Bone marrow (tissue), 2 donors: Measurements from ENCODE around the gene DSG2.

ENCODE experiments used
- DNase-seq, 2 donors: peaks; one replicate each; lab custom pipeline; 2025; lab: John Stamatoyannopoulos, UW

The DSG2 gene

DNA sequence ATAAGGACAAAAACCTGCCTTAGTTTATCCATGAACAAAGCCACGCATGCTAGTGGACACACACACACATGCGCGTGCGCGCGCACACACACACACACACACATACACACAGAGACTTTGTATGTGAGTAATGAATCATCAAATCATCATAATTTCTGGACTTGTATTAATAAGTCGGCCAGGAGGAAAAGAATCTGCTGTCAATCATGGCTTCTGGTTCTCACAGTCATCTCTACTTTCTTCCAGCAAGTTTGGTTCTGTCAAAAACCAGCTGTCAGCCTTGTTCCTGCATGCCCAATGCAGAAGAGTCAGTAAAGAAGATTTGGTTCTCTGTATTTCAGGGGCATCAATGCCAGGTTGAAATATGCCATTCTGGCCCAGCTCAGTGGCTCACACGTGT, 92.6 kb downstream of the DSG2 start:
- no peak for DNase-seq

GRCh38 chr18:31591113-31591512, 93.1 kb downstream of the DSG2 start:
- DNase-seq: no peak

DNA sequence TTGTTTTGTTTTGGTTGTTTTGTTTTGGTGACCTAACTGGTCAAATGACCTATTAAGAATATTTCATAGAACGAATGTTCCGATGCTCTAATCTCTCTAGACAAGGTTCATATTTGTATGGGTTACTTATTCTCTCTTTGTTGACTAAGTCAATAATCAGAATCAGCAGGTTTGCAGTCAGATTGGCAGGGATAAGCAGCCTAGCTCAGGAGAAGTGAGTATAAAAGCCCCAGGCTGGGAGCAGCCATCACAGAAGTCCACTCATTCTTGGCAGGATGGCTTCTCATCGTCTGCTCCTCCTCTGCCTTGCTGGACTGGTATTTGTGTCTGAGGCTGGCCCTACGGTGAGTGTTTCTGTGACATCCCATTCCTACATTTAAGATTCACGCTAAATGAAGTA, 93.7 kb downstream of the DSG2 start, which contains the start of gene TTR:
TSS of gene TTR (plus strand) at position 250 of the 400 bp plus-strand sequence. CDS start at position 276, 26 bp downstream.
- no peak for DNase-seq

DNA sequence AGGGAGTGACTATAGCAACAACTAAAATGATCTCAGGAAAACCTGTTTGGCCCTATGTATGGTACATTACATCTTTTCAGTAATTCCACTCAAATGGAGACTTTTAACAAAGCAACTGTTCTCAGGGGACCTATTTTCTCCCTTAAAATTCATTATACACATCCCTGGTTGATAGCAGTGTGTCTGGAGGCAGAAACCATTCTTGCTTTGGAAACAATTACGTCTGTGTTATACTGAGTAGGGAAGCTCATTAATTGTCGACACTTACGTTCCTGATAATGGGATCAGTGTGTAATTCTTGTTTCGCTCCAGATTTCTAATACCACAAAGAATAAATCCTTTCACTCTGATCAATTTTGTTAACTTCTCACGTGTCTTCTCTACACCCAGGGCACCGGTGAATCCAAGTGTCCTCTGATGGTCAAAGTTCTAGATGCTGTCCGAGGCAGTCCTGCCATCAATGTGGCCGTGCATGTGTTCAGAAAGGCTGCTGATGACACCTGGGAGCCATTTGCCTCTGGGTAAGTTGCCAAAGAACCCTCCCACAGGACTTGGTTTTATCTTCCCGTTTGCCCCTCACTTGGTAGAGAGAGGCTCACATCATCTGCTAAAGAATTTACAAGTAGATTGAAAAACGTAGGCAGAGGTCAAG, 94.7 kb downstream of the DSG2 start:
- no peak for DNase-seq

DNA sequence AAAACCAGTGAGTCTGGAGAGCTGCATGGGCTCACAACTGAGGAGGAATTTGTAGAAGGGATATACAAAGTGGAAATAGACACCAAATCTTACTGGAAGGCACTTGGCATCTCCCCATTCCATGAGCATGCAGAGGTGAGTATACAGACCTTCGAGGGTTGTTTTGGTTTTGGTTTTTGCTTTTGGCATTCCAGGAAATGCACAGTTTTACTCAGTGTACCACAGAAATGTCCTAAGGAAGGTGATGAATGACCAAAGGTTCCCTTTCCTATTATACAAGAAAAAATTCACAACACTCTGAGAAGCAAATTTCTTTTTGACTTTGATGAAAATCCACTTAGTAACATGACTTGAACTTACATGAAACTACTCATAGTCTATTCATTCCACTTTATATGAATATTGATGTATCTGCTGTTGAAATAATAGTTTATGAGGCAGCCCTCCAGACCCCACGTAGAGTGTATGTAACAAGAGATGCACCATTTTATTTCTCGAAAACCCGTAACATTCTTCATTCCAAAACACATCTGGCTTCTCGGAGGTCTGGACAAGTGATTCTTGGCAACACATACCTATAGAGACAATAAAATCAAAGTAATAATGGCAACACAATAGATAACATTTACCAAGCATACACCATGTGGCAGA, 97.3 kb downstream of the DSG2 start:
- DNase-seq: no peak

DNA sequence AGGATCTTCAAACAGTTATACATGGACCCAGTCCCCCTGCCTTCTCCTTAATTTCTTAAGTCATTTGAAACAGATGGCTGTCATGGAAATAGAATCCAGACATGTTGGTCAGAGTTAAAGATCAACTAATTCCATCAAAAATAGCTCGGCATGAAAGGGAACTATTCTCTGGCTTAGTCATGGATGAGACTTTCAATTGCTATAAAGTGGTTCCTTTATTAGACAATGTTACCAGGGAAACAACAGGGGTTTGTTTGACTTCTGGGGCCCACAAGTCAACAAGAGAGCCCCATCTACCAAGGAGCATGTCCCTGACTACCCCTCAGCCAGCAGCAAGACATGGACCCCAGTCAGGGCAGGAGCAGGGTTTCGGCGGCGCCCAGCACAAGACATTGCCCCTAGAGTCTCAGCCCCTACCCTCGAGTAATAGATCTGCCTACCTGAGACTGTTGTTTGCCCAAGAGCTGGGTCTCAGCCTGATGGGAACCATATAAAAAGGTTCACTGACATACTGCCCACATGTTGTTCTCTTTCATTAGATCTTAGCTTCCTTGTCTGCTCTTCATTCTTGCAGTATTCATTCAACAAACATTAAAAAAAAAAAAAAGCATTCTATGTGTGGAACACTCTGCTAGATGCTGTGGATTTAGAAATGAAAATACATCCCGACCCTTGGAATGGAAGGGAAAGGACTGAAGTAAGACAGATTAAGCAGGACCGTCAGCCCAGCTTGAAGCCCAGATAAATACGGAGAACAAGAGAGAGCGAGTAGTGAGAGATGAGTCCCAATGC, 98.3 kb downstream of the DSG2 start:
- DNase-seq: no peak

DNA sequence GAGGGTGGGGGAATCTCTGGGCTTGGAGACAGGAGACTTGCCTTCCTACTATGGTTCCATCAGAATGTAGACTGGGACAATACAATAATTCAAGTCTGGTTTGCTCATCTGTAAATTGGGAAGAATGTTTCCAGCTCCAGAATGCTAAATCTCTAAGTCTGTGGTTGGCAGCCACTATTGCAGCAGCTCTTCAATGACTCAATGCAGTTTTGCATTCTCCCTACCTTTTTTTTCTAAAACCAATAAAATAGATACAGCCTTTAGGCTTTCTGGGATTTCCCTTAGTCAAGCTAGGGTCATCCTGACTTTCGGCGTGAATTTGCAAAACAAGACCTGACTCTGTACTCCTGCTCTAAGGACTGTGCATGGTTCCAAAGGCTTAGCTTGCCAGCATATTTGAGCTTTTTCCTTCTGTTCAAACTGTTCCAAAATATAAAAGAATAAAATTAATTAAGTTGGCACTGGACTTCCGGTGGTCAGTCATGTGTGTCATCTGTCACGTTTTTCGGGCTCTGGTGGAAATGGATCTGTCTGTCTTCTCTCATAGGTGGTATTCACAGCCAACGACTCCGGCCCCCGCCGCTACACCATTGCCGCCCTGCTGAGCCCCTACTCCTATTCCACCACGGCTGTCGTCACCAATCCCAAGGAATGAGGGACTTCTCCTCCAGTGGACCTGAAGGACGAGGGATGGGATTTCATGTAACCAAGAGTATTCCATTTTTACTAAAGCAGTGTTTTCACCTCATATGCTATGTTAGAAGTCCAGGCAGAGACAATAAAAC, 100.2 kb downstream of the DSG2 start:
- DNase-seq: no peak
